Ovary (tissue), 9 donors: ENCODE results near the gene FEM1C. TPM values are rescaled to one million over a fixed set of nuclear protein-coding genes. Genes with fewer than 3 reads are reported as not detected.

ENCODE experiments used
- DNase-seq, 5 donors: peaks; one replicate each; pipeline ENCODE4 v3.0.0-alpha.2; 2019 to 2020
- H3K27ac ChIP-seq, 2 donors: fragments of 200-600 bp; one replicate each; pipeline versions ENCODE4 v1.5.1 to v1.8.0; 2019 to 2022
- H3K27me3 ChIP-seq: fragments of 200-600 bp; one replicate; pipeline ENCODE4 v1.8.0; 2022
- H3K36me3 ChIP-seq: fragments of 200-600 bp; sonication (generic); one replicate; pipeline ENCODE4 v1.5.1; 2019
- H3K4me1 ChIP-seq: one replicate; pipeline ENCODE4 v1.8.1; 2013; ENCODE audit warnings: mild to moderate bottlenecking, moderate library complexity; ENCODE audit not compliant: insufficient read depth
- H3K4me3 ChIP-seq: fragments of 200-600 bp; sonication (generic); one replicate; pipeline ENCODE4 v1.5.1; 2017
- H3K9me3 ChIP-seq, 2 donors: fragments of 200-600 bp in 1 of 2; sonication (generic) in 1 of 2; one replicate each; pipeline versions ENCODE4 v1.5.1 to v1.8.1; 2013 to 2019; ENCODE audit warnings: mild to moderate bottlenecking in 1 of 2, moderate library complexity in 1 of 2
- CTCF ChIP-seq, 3 donors: fragments of 450-650 bp in 2 of 3; fragments of 200-600 bp in 1 of 3; IDR thresholded peaks; one replicate each; pipeline versions ENCODE4 v1.5.1 to v1.8.0; 2016 to 2022; ENCODE audit warnings: antibody characterized with exemption in 3 of 3, mild to moderate bottlenecking in 1 of 3
- EP300 ChIP-seq: sonication (generic); formaldehyde crosslinking; IDR thresholded peaks from one replicate; pipeline ENCODE4 v1.6.1; 2017; ENCODE audit warnings: antibody characterized with exemption
- POLR2A ChIP-seq: fragments of 450-650 bp; IDR thresholded peaks from one replicate; pipeline ENCODE4 v1.6.1; 2017; ENCODE audit warnings: antibody characterized with exemption, mild to moderate bottlenecking, moderate library complexity
- WGBS, 3 donors: extraction: QIAGEN DNeasy Blood & Tissue Kit in 1 of 3; methylation state at CpG; one replicate each; pipeline versions ENCODE4 v1.1.5 to v1.1.7; 2013 to 2017; 5-methylcytosine and 5-hydroxymethylcytosine counted together
- intact Hi-C, 4 donors: fragments of 100-400 bp; cut with DNase I; formaldehyde crosslinking; loops; one replicate each; pipeline versions ENCODE4 v1.11.0 to v1.15.1; 2022 to 2023
- polyA plus RNA-seq, 2 donors: library from polyadenylated mRNA; stranded (reverse); fragments of 200-250 nt in 1 of 2; fragments of 350-450 nt in 1 of 2; fragmentation: Illumina TruSeq in 1 of 2; extraction: RNeasy Lipid Tissue Mini Kit (QIAGEN cat#74804) in 1 of 2; gene quantifications; one replicate each; pipeline ENCODE4 v1.2.3, GENCODE V29; 2013 to 2014
- total RNA-seq, 7 donors: library from RNA; depleted of rRNA in 2 of 7; stranded (reverse); fragments of >200 nt in 2 of 7; fragmentation: NEBNext Ultra II Directional in 3 of 7; extraction: Animal tissue kit (Norgen Biotek cat#: 25700) in 3 of 7; gene quantifications; one replicate each; pipeline versions ENCODE4 v1.1.0 to v1.2.4, GENCODE V29; 2016 to 2023
- donor health status: DM: no; HTN: no; CAD: no; lungs with moderate emphysema.
- donor health status: DM: no; HTN: no; CAD: no.
- donor health status: Bipolar disorder and iron deficiency.
- donor health status: DM: yes; HTN: yes; CAD: no.
- donor health status: DM: no; HTN: no; CAD: no.
- donor health status: DM: yes; HTN: yes; CAD: no.

FEM1C gene
- total and polyA plus RNA-seq, 9 donors: 6.5 to 16.6 (median 14.5) TPM

GRCh38 chr5:115557667-115558387 lies 13.3 kb upstream of the FEM1C start:
- no peak for TF ChIP-seq POLR2A
- no peak for TF ChIP-seq CTCF (IDR thresholded peaks at IDR 0.05)
- no peak for TF ChIP-seq EP300
- Histone ChIP-seq H3K36me3 (no peaks in the 10 kb centered on the region), H3K4me1 (no peaks in the 10 kb centered on the region), H3K9me3 (no peaks in the 10 kb centered on the region), H3K27ac (no peak overlapping the region), H3K4me3 (no peak overlapping the region), H3K27me3 (no peaks in the 10 kb centered on the region)
- DNase-seq: no peak
- 64 to 68% (median 64%) methylated on average over 3 of the region's 3 CpGs for WGBS, 3 donors
- intact Hi-C loops: no loop called here

GRCh38 chr5:115556276-115556675 lies 11.7 kb upstream of the FEM1C start:
- no peak for DNase-seq
- Histone ChIP-seq H3K27ac (no peak overlapping the region), H3K36me3 (no peaks in the 10 kb centered on the region), H3K9me3 (no peaks in the 10 kb centered on the region), H3K4me3 (no peak overlapping the region), H3K4me1 (no peaks in the 10 kb centered on the region), H3K27me3 (no peaks in the 10 kb centered on the region)
- TF ChIP-seq CTCF (IDR thresholded peaks at IDR 0.05) (no peak), EP300 (no peak), POLR2A (no peak)
- 89 to 96% (median 89%) methylated on average over 2 of the region's 2 CpGs for WGBS, 3 donors
- intact Hi-C loops: no loop called here

GRCh38 chr5:115555084-115555633 lies 10.6 kb upstream of the FEM1C start:
- H3K27me3 ChIP-seq: no peaks in the 10 kb centered on the region
- H3K4me3 ChIP-seq: no peak overlapping the region
- intact Hi-C loops: no loop called here
- no peaks in the 10 kb centered on the region for H3K36me3 ChIP-seq
- no peak overlapping the region for H3K27ac ChIP-seq
- DNase-seq: no peak
- no peak for TF ChIP-seq EP300
- no peak for TF ChIP-seq POLR2A
- TF ChIP-seq CTCF (IDR thresholded peaks at IDR 0.05): no peak
- WGBS, 3 donors: 86 to 91% (median 90%) methylated on average over 4 of the region's 4 CpGs
- no peaks in the 10 kb centered on the region for H3K9me3 ChIP-seq
- no peaks in the 10 kb centered on the region for H3K4me1 ChIP-seq

GRCh38 chr5:115553082-115553481 lies 8.5 kb upstream of the FEM1C start:
- TF ChIP-seq POLR2A (no peak), CTCF (IDR thresholded peaks at IDR 0.05) (no peak), EP300 (no peak)
- Histone ChIP-seq H3K36me3 (no peaks in the 10 kb centered on the region), H3K27me3 (no peaks in the 10 kb centered on the region), H3K9me3 (no peaks in the 10 kb centered on the region), H3K4me1 (no peaks in the 10 kb centered on the region), H3K27ac (no peak overlapping the region), H3K4me3 (no peak overlapping the region)
- intact Hi-C loops: no loop called here
- no peak for DNase-seq
- WGBS, 3 donors: 90 to 96% (median 93%) methylated on average over 4 of the region's 4 CpGs
